Measurements from ENCODE around the gene MTMR3.

DNA sequence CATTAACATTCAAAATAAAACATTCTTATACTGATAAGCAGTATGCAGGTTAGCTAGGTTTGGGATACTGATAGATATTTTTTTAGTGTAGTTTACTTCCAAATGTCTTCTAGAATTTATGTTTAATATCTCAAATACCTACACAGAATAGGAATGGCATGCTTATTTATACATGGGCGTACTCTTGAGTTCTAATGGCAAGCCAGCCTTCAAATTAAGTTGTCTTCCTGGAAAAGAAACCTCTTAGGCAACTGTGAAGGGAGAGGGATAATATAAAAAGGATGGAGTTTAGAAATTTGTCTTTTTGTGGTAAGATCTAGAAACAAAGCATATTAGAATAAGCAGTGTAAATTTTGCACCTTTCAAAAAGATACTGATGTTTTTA is 65.4 kb downstream of the MTMR3 start:
- TF ChIP-seq, protein P1, sequence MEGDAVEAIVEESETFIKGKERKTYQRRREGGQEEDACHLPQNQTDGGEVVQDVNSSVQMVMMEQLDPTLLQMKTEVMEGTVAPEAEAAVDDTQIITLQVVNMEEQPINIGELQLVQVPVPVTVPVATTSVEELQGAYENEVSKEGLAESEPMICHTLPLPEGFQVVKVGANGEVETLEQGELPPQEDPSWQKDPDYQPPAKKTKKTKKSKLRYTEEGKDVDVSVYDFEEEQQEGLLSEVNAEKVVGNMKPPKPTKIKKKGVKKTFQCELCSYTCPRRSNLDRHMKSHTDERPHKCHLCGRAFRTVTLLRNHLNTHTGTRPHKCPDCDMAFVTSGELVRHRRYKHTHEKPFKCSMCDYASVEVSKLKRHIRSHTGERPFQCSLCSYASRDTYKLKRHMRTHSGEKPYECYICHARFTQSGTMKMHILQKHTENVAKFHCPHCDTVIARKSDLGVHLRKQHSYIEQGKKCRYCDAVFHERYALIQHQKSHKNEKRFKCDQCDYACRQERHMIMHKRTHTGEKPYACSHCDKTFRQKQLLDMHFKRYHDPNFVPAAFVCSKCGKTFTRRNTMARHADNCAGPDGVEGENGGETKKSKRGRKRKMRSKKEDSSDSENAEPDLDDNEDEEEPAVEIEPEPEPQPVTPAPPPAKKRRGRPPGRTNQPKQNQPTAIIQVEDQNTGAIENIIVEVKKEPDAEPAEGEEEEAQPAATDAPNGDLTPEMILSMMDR (conservative IDR thresholded peaks at IDR 0.05; ENCODE audit: low read depth, low read length), result no peak
- TF ChIP-seq EZH2 (IDR thresholded peaks at IDR 0.05; ENCODE audit: low read length, unreplicated experiment), result no peak

All from PC-3 (cell line).